BE2C (cell line): ENCODE measurements around the gene SEMA4D.

Source experiments
- DNase-seq: peaks from one replicate; pipeline ENCODE4 v3.0.0-alpha.2; 2020
- H3K27me3 ChIP-seq: fragments of 250-450 bp; sonication (Bioruptor Pico); 2 replicates; pipeline ENCODE4 v1.5.1; 2020; ENCODE audit warnings: mild to moderate bottlenecking
- H3K36me3 ChIP-seq: fragments of 250-450 bp; sonication (Bioruptor Pico); 2 replicates; pipeline ENCODE4 v1.5.1; 2020; ENCODE audit warnings: mild to moderate bottlenecking
- H3K4me1 ChIP-seq: fragments of 250-450 bp; sonication (Bioruptor Pico); 2 replicates; pipeline ENCODE4 v1.5.1; 2020
- H3K4me3 ChIP-seq: 2 replicates; pipeline ENCODE4 v1.5.1; 2011; ENCODE audit warnings: low read depth, low read length
- H3K9me3 ChIP-seq: fragments of 250-450 bp; sonication (Bioruptor Pico); 2 replicates; pipeline ENCODE4 v1.5.1; 2020
- CTCF ChIP-seq: IDR thresholded peaks from 2 replicates; pipeline ENCODE4 v1.5.1; 2012; ENCODE audit warnings: mild to moderate bottlenecking, low read depth, low read length

The SEMA4D gene

GRCh38 chr9:89395931-89396710 is 101.8 kb downstream of the SEMA4D start:
- no peaks in the 10 kb centered on the region for H3K9me3 ChIP-seq
- no peak for TF ChIP-seq CTCF
- no peaks in the 10 kb centered on the region for H3K36me3 ChIP-seq
- no peak for DNase-seq
- H3K27me3 ChIP-seq: no peaks in the 10 kb centered on the region
- H3K4me3 ChIP-seq: no peak overlapping the region
- H3K4me1 ChIP-seq: no peaks in the 10 kb centered on the region

- no peaks in the 10 kb centered on the region for H3K9me3 ChIP-seq
- no peak for DNase-seq
- H3K27me3 ChIP-seq: no peaks in the 10 kb centered on the region
- no peak for TF ChIP-seq CTCF
- H3K4me3 ChIP-seq: no peak overlapping the region
- no peaks in the 10 kb centered on the region for H3K4me1 ChIP-seq
- no peaks in the 10 kb centered on the region for H3K36me3 ChIP-seq
Observed at GRCh38 chr9:89394412-89394811, 103.5 kb downstream of the SEMA4D start.

- no peaks in the 10 kb centered on the region for H3K4me1 ChIP-seq
- no peaks in the 10 kb centered on the region for H3K9me3 ChIP-seq
- H3K36me3 ChIP-seq: no peaks in the 10 kb centered on the region; the same call in 1 of the 2 replicates
- no peaks in the 10 kb centered on the region for H3K27me3 ChIP-seq
- DNase-seq: no peak
- no peak for TF ChIP-seq CTCF
- H3K4me3 ChIP-seq: no peak overlapping the region
Observed at GRCh38 chr9:89391585-89391984, 106.3 kb downstream of the SEMA4D start.

GRCh38 chr9:89390578-89391116 is 107.3 kb downstream of the SEMA4D start:
- Histone ChIP-seq H3K27me3 (no peaks in the 10 kb centered on the region), H3K9me3 (no peaks in the 10 kb centered on the region), H3K4me3 (no peak overlapping the region), H3K36me3 (no peaks in the 10 kb centered on the region; the same call in 1 of the 2 replicates), H3K4me1 (no peaks in the 10 kb centered on the region)
- DNase-seq: no peak
- no peak for TF ChIP-seq CTCF

GRCh38 chr9:89390068-89390555 is 107.8 kb downstream of the SEMA4D start:
- H3K36me3 ChIP-seq: no peaks in the 10 kb centered on the region; the same call in 1 of the 2 replicates
- H3K4me1 ChIP-seq: no peaks in the 10 kb centered on the region
- H3K27me3 ChIP-seq: no peaks in the 10 kb centered on the region
- no peaks in the 10 kb centered on the region for H3K9me3 ChIP-seq
- no peak for TF ChIP-seq CTCF
- no peak for DNase-seq
- no peak overlapping the region for H3K4me3 ChIP-seq

GRCh38 chr9:89388868-89389177 is 109.1 kb downstream of the SEMA4D start:
- no peaks in the 10 kb centered on the region for H3K27me3 ChIP-seq
- no peak overlapping the region for H3K4me3 ChIP-seq
- H3K9me3 ChIP-seq: no peaks in the 10 kb centered on the region
- H3K4me1 ChIP-seq: no peaks in the 10 kb centered on the region
- H3K36me3 ChIP-seq: no peaks in the 10 kb centered on the region; the same call in 1 of the 2 replicates
- TF ChIP-seq CTCF: no peak
- no peak for DNase-seq
